Activated CD8-positive, alpha-beta memory T cell treated with anti-CD3 and anti-CD28 coated beads for 48 hours (primary cell): Measurements from ENCODE around the gene BCL2.

Source experiments
- DNase-seq, 3 experiments: peaks; one replicate each; pipeline ENCODE4 v3.0.0-alpha.2; 2020; ENCODE audit warnings: low read depth in 2 of 3, low spot score in 2 of 3

The BCL2 gene

GRCh38 chr18:63329431-63330145 lies 10.0 kb upstream of the BCL2 start:
- DNase-seq = no peak

GRCh38 chr18:63326011-63326410 lies 6.4 kb upstream of the BCL2 start:
- DNase-seq = no peak

GRCh38 chr18:63325086-63325686 lies 5.6 kb upstream of the BCL2 start:
- no peak for DNase-seq

DNA sequence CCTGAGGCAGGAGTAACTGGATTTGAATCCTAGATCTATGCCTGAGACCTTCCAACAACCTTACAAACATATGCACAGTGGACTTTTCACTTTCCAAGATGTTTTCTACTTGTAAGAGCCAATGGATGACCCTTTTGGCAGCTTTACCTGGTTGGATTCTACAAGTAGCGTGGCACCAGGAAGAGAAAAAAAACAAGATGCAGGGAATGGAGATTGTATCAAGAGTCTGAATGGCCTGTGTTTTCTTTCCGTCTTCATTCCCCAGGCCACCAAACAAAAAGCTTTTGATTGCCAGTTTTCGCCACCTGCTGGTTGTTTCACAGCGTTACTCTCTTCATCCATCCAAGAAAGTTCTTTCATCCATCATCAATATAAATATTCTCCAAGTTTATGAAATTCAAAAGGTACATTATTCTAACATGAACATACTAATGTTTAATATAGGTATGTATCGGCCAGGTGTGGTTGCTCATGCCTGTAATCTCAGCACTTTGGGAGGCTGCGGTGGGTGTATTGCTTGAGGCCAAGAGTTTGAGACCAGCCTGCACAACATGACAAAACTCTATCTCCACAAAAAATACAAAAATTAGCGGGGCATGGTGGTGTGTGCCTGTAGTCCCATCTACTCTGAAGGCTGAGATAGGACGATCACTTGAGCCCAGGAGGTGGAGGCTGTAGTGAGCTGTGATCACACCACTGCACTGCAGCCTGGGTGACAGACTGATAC lies 3.5 kb upstream of the BCL2 start:
- no peak for DNase-seq

GRCh38 chr18:63322206-63322605 lies 2.6 kb upstream of the BCL2 start:
- DNase-seq = no peak

DNA sequence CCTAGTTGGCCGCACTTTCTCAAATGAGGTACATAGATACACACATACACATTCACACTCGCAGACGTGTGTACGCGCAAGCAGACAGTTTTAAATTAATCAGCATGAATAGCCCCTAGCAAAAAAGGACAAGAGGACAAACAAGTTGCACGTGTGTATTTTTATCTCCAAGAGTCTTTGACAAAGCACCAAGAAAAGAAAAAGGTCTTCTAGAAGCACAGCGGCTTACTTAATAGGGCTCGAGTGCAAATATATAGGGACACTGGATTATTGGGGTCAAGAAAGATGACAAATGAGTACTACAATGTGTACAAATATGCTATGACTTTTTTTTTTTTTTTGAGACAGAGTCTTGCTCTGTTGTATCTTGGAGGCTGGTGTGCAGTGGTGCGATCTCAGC lies 1.7 kb upstream of the BCL2 start:
- DNase-seq = no peak

DNA sequence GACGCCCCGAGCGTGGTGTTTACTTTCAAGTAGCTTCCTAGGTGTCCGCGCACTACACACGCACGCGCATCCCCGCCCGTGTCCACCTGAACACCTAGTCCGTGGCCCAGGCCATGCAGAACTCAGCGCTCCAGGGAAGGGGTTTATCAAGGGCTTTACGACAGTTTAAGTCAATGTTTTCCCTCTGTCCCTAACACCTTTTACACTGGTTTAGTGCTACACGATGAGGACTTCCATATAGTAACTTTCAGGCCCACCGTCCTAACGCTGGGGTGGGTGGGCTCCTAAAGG lies 1.4 kb upstream of the BCL2 start:
- DNase-seq = no peak

DNA sequence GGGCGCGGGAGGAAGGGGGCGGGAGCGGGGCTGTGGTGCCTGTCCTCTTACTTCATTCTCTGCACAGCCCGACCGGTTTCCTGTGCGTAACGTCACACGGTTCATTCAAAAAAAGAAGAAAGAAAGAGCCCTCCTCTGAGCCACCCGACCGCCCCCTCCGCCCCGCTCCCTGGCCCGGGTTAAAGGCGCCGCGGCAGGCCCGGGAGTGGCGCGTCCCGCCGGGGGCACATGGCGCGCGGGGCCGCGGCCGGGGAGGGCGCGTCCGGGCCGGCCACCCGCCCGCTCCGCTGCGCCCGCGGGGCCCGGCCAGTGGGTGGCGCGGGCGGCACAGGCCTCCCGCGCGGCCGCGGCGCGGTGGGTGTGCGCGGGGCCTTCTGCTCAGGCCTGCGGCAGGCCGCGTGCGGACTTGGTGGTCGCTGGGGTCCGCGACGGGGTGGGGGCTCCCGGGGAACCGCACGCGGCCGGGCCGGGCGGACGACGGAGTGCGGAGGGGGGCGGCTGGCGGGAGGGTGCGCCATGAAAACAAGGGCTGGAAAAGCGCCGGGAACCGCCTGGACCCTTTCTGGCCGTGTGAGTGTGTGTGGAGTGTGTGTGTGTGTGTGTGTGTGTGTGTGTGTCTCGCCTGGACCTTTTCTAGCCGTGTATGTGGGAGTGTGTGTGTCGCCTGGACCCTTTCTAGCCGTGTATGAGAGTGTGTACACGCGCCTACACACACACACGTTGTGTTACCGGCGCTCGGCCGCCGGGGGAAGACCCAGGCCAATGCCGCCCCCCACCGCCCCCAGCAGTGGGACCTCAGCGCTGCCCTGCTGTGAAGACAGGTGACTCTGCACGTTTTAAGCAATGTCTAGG lies 780 bp upstream of the BCL2 start:
- peak in 2 of 3 experiments; percentile 47 to 67 for DNase-seq

DNA sequence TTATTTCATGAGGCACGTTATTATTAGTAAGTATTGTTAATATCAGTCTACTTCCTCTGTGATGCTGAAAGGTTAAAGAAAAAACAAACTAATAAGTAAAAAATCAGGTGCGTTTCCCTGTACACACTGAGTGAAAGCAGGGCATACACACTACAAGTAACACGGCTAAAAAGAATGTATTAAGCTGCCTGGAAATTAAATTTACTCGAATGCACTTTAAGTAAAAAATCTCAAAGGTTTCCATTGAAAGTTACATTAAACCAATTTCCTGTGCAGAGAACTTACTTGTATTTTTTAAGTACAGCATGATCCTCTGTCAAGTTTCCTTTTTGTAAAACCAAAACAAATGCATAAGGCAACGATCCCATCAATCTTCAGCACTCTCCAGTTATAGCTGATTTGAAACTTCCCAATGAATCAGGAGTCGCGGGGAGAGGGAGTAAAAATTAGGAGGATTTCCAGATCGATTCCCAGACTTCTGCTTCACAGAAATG lies 633 bp downstream of the BCL2 start:
- no peak for DNase-seq

- DNase-seq = peak; percentile 61 to 68 (median 64)
Measured at GRCh38 chr18:63317982-63318888, 1.3 kb downstream of the BCL2 start.

GRCh38 chr18:63317556-63317946 lies 2.0 kb downstream of the BCL2 start:
- no peak for DNase-seq

DNA sequence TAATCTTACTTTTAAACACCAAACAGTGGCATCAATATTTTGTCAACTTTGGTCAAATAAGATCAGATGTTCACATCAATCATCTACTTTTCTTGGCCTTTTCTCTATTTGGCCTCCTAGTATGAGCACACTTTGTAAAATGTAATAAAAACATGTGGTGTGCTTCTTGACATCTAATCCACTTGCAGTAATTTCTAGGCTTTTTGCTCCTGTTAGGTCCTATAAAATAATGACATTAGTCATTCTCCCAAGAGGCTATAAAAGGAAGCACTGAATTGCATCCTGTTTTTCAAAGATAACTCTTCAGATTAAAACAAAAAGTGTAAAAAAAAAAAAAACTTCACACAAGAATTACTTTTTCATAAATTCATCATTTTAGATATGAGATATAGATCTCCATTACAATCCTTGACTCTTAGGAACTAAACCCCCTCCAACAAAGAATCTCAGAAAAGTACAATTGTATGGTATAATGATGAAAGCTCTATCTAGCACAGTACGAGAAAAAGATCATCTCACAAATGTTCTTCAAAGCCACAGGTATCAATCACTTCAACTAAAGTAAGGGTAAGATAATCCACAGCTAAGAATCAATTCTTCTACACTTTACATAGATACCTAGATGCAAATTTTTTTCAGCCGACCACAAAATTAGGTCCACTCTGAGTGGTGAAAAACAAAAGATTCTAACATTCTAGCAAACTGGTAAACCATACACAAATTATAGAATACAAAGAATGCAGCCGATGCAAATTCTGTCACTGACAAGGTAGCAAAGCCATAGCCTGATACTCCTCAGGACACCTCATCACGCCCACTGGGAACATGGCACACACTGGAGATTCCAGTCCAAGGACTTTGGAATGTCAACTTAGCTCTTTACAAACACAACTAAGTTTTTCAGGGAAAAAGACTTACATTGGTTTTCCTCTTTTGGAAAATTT lies 2.7 kb downstream of the BCL2 start:
- DNase-seq = no peak

GRCh38 chr18:63315876-63316275 lies 3.7 kb downstream of the BCL2 start:
- no peak for DNase-seq

DNA sequence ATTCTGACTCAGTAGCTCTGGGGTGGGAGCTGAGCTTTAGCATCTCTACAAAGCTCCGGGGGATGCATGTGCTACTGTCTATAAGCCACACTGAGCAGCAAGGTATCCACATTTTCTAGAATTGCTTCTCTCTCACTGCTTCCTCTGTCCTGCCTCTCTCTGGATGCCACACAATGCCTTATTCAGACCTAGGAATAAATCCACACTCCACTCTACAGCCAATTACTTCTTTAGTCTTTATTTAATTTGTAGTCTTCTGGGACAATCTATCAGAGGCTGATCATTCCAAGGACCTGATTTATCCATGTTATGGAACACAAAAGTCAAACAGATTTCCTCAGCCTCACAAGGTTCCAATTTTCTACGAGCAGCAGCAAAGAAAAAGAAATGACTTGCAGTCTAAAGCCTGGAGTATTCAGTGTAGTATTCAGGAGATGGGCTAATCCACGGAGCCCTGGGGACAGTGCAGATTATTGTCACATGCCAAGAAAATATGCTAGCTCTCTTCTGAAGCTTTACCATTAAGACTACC lies 4.4 kb downstream of the BCL2 start:
- no peak for DNase-seq

DNA sequence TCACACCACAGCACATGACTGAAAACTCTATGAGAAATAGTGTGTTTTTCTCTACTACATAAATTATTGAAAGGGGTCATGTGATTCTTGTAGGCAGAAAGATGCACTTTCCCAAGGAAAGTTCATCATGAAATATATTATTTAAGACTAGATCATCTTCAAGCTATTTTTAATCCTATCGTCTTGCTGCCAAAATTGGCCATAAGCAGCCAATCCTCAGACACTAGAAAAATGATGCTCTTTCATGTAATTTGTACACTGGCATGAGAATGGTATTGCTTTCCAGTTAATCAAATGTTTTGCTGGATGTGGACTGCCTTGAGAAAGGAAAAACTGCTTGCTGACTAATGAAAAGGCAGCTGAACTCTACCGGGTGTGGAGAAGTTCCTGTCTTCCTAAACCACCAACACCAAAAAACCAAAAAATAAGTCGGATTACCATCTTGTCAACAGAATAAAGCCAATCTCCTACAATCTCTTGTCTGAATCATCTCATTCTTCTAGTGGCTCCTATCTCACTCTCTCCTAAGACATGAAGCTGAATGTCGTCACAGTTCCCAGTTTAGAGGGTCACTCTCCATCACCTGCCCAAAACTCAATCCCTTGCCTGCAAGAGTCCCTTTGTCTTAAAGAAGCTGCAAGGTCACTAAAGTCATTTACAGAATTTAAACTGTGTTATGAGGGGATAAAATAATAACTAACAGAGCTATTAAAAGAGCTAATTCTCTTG lies 5.3 kb downstream of the BCL2 start:
- no peak for DNase-seq

GRCh38 chr18:63313396-63313917 lies 6.1 kb downstream of the BCL2 start:
- no peak for DNase-seq

DNA sequence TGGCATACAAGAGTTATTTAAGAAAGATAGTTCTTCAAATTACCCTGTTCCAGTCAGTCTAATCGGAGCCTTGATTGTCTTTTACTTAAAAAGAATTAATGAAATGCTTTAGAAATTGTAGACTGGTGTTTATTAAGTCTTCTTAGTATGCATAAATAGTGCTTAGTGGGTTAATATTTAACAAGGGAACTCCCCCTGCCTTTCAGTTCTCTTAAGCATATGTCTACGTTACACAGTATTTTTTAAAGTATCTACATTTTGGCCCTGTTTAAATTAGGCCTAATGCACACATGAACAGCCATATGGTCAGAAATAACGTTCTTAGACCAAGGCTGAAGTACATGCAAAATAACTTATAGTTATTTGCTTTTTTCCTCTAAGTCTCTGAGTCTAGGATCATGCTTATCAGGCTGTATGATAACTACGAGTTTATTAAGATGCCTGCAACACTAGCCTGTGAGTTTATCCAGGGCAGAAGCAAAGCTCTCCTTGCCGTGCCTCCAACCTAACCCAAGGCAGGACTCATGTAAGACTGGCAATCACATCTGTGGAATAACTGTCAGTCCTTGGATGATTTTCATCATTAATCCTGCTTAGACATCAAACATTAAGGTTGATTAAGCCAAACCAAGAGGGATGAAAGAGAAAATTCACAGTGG lies 6.7 kb downstream of the BCL2 start:
- no peak for DNase-seq

DNA sequence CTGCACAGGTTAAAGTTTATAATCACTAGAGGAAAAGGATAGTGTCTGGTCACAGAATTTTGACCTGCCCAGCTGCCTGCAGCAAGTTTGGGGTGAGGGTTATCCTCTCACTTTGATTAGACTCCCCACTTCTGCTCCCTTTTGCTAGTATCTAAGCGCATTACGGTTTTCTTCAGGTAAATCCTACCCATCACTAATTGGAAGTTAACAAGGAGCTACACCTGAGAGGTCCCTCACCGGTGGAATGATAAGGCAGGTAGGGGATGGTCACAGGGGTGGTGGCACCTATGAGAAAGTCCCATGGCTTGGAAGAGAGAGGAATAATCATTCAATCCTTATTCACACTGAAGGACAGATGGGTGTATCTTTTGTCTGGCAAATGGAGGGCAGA lies 7.6 kb downstream of the BCL2 start:
- DNase-seq = no peak
